HG02938 (cell line): ENCODE results near the gene ZNRF2.
"Not testable (repeated sequence)": the region's sequence is repeated elsewhere in the genome, so short reads cannot be mapped to it uniquely, and the experiment has no call there.

Experiments
- ATAC-seq: cut with Tn5 transposase; IDR thresholded peaks from one replicate; pipeline ENCODE4 v1.9.1; 2021; ENCODE audit warnings: mild to moderate bottlenecking, moderate library complexity; ENCODE audit not compliant: unreplicated experiment

ZNRF2 gene

DNA sequence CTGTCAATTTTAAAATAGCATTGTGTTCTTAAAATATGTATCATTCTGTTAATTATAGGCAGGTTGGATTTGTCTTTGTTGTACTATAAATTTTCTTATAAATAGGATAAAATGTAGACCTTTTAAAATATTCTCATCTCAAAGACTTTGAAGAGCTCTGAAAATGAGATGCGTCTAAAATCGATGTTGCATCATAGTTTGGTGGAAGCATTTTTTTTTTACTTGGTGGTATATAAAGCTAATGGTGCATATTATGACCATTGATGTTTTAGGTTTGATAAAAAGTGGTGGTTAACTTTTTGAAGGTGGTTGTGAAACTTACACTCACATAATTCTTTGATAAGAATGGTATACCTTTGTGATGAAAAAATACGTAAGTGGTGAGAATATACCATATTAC lies 69.1 kb downstream of the ZNRF2 start:
- no peak for ATAC-seq

DNA sequence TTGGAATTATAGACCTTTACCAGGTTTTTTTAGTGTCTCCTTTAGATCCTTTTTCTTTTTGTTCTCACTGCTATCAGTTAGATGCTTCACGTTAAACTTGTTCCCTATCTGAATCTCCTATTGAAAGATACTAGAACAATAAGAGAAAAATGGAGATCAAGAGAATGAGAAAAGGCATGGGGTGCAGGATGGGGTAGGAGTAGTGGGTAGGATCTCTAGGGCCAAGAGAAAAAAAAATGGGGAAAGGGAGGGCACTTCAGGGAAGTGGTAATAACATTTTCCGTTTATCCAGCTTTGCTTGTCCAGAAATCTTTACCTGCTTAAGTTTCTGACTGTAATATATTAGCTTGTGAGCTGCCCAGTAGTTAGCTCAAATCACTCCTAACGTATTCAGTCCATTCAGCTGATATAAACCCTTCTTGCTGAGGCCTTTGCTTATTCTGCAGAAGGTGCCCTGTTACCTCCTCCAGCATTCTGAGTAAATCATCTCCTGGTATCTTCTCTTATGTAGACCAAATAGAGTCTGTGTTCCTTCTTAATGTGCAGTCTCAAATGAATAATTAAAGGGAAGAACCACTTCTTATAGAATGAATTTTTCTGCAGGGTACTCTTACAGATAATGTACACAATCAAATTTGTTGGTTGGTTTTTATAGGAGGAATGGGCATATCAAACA lies 69.7 kb downstream of the ZNRF2 start:
- no peak for ATAC-seq

DNA sequence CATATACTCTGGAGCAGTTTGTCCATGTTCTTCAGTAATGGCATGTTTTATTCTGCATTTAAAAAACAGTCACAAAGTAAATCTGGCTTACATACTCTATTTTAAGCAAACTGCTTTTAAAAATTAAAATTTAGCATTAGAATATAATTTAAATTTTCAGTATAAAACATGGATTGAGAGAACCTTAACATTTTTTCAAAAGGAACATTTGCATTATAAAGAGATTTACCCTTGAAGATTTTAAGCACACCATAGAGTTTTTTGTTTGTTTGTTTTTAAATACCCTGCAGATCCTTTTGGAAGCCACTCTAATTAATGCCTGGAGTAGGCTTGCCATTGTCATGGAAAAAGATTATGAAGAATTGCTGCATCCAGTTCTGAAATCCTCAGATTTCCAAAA lies 70.4 kb downstream of the ZNRF2 start:
- ATAC-seq, result no peak

DNA sequence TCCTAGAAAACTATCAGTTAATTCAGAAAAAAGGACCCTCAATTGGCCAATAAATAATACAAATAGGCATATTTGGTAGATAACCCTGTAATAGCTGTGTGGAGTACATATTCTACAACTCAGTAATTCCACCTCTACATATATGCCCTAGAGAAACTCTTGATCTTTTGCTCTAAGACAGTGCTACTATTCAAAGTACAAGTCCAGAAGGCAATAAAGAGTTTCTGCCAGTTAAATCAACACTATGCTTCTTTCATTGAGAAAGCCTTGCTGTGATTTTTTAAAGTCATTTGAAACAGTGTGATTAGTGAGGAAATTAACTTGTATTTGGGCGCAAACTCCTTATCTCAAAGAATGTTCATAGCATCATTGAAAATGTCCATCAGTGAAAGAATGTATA lies 75.6 kb downstream of the ZNRF2 start:
- ATAC-seq, result no peak

DNA sequence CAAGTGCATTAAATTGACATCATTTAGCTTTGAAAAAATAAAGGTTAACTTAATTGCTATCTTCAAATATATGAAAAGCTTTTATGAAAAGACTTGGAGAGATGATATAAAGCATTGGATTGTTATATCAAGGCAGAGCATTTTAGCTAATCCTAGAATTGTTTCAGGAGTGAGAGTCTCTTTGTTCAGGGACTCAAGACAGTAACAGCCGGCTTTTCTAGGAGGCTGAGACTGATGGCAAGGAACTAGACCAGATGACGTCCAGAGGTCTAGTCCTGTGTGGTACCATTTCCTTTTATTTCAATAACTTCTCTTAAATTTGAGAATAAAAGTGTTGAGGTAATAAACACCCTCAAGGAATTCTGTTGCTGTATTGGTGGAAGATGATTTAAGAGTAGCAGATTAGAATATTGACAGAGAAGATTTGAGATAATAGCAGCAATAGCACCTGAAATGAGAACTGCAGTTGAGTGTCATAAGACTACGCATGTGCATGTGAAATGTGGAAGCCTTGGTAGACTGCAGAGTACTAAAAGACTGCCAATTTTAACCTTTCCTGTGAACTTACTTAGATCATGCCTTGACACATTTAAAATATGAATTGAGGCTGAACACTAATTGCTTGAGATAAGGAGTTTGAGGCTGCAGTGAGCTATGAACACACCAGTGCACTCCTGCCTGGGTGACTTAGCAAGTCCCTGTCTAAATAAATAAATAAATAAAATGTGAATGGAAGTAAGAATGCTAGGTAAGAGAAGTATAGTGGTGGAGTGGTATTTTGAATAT lies 79.6 kb downstream of the ZNRF2 start:
- ATAC-seq, result no peak

DNA sequence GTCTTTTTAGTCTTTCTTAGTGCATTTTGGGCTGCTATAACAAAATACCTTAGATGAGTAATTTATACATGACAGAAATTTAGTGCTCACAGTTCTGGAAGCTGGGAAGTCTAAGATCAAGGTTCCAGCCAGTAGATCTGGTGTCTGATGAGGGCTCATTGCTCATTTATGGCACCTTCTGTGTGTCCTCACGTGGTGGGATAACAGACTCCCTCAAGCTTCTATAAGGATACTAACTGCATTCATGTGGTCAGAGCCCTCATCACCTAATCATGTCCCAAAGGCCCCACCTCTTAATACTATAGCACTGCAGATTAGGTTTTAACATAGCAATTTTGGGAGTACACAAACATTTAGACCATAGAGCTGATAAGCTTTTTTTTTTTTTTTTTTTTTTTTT lies 80.4 kb downstream of the ZNRF2 start:
- ATAC-seq, result no peak

DNA sequence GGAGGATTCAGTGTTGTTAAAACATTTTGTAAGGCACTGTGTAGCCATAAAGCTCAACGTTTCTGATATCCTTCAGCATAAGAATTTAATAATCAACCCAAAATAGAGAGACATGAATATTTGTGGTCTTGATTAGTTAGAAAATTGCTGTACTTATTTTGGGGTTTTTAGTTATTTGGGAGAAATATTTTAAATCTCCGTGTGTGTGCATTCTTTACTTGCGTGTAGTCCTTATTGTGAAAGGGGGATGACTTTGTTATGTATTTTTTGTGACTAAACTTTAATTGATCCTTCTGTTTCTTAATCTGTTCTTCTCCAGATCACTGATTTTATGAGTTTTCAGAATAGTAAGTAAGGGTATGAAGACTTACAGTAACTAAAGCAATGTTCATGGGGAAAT lies 81.2 kb downstream of the ZNRF2 start:
- no peak for ATAC-seq

DNA sequence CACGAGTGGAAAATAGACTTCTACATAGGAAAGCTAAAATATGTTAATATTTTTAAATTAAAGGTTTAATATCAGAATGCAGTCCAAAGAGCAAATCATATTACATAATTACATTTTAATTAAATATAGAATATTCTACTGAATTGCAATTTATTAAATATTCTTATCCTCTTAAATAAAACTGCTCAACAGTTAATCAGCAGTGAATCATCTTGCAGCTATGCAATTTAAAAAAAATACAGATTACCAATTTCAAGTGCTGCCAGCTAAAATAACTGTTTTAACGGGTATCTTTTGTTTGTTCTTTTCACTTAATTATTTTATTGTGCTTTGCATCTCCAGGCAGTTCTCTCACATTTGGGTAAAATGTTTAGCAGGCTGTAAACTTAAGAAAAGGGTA lies 82.2 kb downstream of the ZNRF2 start:
- no peak for ATAC-seq

DNA sequence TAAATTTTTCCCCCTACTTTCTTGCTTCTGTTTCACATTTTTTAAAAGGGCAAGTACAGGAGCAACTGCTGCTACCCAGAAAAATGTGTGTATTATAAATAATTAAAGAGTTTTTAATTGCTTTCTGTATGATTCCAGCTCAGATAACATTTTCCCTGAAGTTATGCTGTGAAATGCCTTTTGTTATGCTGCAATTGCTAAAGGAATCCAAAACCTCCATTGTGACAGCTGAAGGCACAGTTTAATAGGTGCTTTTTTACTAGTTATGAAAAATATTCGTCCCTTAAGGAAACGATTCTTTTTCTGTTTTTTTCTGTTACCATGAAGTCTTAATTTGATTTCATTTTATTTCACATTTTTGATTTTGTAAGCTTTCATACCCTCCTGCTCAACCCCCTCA lies 83.2 kb downstream of the ZNRF2 start:
- no peak for ATAC-seq

DNA sequence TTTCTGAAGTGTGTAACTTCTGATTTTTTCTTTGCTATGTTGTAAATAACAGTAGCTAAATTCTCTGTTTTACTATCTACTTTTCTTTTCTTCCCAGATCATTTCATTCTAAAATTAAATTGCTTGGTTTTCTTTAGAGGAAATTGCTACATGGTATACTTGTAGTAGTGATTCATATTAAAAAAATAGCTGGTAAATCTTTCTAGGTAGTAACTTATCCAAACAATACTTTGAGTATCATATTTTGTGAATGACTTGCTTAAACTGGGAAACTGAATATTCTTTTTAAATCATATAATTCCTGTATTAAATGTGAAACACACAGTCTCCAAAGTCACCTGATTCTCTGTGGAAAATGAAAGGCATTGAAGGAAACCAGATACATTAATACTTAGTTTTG lies 85.5 kb downstream of the ZNRF2 start:
- no peak for ATAC-seq

DNA sequence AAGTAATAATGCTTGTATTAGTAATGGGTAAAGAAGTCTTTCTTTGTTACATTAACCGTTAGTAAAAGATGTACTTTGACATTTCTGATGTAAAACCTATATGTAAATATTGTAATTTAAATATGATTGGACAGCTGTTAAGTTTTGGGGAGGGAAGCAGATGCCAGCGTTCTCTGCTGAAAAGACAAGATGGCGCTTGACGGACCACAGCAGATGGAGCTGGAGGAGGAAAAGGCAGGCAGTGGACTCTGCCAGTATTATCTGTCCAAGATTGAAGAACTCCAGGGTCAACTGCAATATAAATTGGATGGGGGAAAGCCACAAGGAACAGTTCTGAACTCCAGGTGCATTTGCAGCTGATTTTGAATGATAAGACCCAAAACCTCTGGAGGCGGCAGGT lies 86.9 kb downstream of the ZNRF2 start:
- no peak for ATAC-seq

DNA sequence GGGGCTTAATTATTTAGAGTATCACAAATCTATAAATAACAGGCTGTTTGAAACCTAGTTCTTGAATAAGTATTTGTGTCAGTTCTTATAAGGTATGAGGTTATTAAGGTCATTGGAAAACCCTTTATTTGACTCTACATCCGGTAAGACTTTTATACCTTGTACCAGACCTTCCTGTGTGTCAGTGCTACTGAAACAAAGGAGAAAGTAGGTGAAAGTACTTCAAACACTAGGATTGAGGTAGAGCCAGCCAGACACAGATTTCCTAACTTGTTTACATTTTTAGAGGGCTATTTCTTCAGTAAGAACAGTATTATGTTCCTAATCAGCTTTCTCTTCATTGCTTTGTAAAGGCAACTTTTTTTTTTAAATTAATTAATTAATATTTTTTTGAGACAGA lies 93.9 kb downstream of the ZNRF2 start:
- ATAC-seq, result no peak

DNA sequence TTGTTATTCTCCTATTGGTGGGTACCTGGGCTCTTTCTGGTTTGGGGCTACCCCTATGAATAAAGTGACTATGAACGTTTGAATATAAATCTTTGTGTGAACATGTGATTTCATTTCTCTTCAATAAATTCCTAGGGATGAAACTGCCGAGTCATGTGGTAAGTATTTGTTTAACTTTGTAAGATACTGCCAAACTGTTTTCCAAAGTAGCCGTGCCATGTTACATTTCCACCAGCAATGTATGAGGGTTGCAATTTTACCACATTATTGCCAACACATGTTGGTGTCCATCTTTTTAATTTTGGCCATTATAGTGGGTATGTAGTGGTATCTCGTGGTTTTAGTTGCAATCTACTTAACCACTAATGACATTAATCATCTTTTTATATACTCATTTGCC lies 94.7 kb downstream of the ZNRF2 start:
- ATAC-seq, result no peak

DNA sequence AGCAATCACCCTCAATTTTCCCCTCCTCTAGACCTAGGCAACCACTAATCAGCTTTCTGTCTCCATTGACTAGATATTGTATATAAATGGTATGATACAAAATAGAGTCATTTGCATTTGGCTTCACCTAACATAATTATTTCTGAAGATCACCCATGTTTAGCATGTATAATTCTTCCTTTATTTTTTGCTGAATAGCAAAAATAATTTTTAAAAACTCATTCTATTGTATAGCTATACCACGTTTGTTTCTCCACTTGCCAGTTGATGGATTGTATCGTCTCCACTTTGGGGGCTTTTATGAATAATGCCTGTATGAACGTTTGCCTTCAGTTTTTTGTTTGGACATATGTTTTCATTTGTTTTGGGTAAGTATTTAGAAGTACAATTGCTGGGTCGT lies 95.3 kb downstream of the ZNRF2 start:
- no peak for ATAC-seq

DNA sequence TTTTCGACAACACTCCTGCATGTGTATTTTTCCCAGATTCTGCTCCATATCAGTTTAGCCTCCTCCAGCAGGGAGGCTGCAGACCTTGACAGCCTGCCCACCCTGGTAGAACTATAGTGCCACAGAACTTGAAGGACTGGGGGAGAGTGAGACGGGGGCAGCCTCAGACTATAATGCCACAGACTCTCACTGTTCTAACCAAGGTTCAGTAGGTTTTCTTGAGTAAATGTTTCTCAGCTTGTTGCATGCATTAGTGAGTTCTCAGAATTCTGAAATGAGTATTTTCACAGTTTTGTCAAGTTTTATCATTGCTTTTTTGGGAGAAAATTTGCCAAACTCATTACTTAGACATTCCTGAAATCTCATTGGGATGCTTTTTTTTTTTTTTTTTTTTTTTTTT lies 95.9 kb downstream of the ZNRF2 start:
- ATAC-seq, result no peak

DNA sequence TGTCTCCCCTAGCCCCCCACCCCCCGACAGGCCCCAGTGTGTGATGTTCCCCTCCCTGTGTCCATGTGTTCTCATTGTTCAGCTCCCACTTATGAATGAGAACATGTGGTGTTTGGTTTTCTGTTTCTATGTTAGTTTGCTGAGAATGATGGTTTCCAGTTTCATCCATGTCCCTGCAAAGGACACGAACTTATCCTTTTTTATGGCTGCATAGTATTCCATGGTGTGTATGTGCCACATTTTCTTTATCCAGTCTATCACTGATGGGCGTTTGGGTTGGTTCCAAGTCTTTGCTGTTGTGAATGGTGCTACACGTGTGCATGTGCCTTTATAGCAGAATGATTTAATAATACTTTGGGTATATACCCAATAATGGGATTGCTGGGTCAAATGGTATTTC lies 96.4 kb downstream of the ZNRF2 start:
- not testable (repeated sequence) for ATAC-seq

DNA sequence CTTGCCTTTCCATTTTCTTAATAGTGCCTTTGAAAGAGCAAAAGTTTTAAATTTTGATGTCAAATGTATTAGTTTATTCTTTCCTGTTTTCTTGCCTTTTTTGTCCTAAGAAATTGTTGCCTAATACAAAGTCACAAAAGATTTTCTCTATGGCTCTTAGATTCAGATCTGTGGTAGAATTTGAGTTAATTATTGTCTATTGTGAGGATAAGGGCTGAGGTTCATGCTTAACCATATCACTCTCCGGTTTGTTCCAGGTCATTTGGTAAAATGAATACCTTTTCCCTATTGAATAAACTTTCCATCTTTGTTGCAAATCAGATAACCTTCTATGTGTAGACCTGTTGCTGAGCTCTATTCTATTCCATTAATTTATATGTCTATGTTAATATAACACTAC lies 98.2 kb downstream of the ZNRF2 start:
- ATAC-seq, result no peak

DNA sequence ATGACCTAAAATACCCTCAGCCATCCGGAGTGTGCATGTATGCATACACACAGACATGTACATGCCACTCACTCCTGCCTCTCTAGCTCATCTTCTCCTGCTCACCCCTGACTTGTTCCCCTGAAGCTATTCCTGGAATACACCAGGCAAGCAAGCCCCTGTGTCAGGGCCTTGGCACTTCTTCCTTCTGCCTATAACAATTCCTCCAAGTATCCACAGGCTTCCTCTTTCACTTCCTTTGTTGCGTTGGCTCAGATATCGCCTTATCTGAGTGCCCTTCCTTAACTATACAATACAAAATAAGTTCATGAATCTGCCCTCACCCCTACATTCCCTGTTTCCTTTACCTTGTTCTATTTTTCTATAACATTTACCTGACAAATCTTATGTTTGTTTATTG lies 105.4 kb downstream of the ZNRF2 start:
- ATAC-seq, result no peak

DNA sequence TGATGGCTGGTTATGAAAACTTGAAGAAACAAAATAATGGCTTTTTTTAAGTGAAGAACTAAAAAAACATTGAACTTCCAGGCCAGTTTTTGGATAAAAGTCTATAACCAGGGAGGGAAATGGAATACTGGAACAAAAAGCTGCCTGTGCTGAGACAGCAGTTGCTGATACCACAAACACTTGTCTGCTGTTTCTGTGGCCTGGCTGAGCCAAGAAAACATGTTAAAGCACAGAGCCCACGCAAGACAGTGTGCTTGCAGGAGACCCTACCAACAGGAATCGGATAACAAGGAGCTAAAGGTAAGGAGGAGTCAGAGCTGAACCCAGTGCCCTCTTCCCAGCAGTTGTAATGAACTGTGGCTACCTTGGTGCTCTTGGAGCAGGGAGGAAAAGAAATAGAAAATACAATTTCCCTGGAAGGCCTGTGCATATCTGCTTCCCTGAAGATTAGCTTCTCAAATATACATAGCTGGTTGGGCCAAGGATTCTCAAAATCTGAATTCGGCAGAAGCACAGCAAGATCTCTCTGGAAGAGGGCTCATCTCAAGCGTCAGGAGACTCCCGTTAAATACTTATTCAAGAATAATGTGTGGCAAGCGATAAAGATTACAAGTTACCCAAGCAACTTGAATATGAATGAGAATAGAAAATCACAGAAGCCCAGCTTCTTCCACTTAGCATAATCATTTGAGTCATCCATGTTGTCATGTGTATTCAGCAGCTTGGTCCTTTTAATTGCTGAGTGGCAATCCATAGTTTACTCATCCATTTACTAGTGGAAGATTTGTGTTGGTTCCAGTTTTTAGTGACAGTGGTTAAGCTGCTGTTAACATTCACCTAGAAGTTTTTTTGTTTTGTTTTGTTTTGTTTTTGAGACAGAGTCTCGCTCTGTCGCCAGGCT lies 106.6 kb downstream of the ZNRF2 start:
- no peak for ATAC-seq

DNA sequence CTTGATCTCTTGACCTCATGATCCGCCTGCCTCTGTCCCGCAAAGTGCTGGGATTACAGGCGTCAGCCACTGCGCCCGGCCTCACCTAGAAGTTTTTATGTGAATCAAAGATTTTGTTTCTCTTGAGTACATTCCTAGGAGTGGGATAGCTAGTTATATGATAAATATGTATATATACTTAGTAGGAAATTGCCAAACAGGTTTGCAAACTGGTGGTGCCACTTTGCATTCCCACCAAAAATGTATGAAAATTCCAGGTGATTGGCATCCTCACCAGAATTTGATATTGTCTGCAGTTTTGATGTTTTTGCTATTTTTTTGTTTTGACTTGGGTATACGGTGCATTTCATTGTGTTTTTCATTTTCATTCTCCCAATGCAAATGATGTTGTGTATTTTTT lies 107.4 kb downstream of the ZNRF2 start:
- ATAC-seq, result no peak

DNA sequence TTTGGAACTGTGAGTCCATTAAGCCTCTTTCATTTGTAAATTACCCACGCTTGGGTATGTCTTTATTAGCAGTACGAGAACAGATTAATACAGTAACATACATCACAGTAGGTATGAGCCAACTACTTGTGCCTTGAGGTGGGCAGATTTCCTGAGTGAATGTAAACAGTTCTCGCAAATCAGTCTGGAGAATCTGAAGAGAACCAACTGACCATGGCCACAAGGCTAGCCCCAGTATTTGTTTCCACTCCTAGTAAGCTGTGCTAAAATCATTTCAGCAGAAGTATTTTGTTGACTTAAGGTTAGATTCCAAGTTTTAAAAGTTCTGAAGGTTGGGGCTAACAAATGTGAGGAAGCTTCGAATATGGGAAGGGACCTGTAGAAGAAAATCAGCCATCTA lies 111.3 kb downstream of the ZNRF2 start:
- no peak for ATAC-seq

DNA sequence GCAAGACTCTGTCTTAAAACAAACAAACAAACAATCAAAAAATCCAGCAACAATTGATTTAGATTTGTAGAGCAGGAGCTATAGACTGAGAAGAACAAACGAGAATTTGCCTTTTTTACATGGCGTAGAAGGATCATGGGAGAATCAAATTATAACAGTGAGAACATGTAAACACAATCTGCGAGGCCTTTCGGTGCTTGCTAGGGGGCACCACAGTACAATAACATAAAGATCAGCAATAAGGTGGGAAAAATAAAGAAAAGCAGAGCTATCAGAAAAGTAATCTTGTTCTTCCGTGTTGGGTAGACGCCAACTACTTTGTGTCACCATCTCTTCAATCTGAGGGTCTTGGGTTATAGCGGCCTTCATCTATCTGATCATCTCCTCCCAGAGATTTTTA lies 112.0 kb downstream of the ZNRF2 start:
- no peak for ATAC-seq
